Endometrium (tissue), 2 donors: ENCODE results near the gene ARRB1.
"Not testable (repeated sequence)": the region's sequence is repeated elsewhere in the genome, so short reads cannot be mapped to it uniquely, and the experiment has no call there.

Experiments
- FAIRE-seq: peaks from 2 replicates; lab custom pipeline; 2012; peaks lifted over from hg19 to GRCh38; lab: Jason Lieb, UNC
- donor health status: control.
- donor health status: control.

The ARRB1 gene

DNA sequence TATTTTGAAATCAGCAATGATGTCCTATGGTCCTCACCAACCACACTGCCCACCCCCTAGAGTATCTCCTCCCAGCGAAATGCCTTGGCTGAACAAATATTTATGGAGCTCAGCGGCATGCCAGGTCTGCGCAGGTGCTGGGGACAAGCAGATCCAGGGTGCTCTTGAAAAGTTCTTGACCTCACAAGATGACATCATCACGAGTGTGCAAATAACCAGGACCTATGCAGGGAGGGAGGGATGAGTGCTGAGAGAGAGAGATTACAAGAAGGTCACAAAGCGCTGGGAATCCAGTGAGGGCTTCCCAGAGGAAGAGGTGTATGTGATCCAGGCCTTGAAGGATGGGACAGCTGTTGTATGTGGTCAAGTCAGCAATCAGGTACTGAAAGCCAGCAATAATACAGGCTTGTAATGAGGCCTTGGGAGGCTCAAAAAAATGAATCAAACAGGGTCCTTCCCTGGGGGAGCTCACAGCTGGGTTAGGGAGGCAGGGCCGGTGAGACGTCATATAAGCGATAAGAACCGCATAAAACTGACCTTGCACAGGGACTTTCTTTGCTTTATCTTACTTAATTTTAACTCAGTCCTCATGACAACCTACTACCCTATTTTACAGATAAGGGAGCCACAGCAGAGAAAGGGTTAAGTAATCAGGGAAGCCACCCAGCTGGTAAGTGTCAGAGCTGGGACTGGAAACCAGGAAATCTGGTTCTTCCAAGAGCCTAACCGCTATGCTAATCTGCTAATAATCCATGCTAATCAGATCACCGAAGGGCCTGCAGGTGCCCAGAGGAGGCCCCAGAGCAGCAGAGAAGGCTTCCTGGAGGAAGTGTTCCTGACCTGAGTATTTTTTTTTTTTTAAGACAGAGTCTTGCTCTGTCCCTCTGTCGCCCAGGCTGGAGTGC lies 8.2 kb downstream of the ARRB1 start:
- FAIRE-seq = no peak

- no peak for FAIRE-seq
Observed at GRCh38 chr11:75342231-75342918, 9.1 kb downstream of the ARRB1 start.

DNA sequence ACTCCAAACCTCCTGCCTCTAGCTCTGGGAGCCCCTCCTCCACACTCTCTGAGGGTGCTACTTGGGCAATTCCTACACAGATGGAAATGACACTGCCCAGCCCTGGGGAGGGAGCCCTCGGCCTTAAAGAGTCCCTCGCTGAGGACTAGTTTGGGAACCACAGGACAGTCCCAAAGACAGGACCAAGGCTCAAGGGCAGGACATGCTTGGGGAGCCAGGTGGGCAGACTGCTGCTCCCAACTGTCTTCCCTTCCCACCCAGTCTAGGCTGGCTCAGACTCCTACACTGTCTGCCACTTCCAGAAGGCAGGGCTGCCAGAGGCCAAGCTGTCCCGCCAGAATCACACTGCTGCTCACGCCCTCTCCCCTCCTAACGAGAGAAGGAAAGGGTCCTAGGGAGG lies 9.8 kb downstream of the ARRB1 start:
- FAIRE-seq = no peak

DNA sequence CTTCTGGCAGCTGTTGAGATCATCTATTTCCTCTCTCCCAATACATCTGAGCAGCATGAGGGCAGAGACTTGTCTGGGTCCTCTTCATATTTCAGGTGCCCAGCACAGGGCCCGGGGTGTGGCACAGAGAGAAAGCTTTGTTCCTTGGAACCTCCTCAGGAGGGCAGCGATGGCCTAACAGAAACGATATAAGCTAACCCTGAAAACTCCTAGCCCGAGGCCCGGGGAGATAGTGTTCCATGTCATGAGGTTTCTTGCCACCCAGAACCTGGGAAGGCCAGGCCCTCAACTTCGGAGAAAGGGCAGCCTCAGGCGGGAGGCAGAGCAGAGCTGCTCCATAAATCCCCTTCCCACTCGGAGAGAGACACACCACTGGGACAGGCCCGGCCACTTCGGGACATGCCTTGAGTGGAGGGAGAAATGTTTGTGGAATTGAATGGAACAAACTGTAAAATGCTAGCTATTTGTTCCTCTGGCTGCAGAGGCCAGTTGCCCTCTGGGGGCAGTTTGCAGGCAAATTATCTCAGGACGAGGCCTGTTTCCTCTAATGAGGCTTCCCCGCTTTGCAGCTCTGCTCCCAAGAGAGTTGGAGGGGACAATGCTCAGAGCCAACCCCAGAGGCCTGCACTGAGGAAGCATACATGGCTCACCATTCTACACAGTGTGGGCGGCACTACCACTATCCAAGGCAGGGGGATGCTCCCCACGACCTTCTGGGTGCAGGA lies 11.6 kb downstream of the ARRB1 start:
- FAIRE-seq = no peak

DNA sequence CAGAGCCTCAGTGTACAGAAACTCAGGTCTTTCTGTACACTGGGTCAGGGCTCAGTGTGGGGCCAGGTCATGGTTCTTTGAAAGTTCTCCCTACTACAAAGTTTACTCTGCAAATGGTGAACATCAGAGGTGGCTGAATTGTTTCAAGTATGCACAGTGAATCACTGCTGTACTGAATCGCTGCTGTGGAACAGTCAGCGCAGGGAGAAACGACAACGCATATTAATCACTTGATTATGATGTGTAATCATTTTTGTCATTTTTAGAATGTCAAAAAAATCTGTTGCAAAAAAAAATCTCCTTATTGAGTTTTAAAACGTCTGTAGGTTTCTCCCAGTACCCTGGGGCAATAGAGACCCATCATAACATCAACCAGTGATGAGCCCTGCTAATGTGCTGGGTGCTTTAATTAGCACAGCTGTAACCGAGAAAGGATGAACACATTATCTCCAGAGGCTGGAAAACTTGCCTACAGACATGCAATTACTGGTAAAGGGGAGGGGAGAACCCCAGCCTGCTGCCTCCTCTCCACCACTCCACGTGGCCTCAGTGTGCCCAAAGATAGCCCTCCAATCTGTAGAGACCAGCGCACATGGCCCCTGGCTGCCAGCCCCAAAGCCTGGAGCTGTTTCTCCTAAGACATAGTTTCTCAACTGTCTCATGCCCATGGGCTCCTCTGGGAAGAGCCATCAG lies 12.8 kb downstream of the ARRB1 start:
- no peak for FAIRE-seq

- FAIRE-seq = no peak
Observed at GRCh38 chr11:75337195-75337654, 14.2 kb downstream of the ARRB1 start.

GRCh38 chr11:75334976-75335375 lies 16.5 kb downstream of the ARRB1 start:
- no peak for FAIRE-seq

- no peak for FAIRE-seq
Observed at GRCh38 chr11:75334402-75334891, 17.0 kb downstream of the ARRB1 start.

DNA sequence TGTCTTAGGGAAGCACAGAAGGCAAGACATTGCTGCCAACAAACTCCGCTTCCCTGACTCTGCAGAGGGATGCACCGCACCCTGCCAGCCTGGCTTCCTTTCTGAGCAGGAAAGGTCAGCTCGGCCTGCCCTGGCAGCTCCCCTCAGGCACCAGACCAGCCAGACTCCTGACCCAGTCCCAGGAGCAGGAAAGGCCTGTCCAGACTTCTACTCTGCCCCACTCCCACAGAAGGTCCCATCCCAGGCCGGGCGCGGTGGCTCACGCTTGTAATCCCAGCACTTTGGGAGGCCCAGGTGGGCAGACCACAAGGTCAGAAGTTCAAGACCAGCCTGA lies 17.7 kb downstream of the ARRB1 start:
- no peak for FAIRE-seq

GRCh38 chr11:75333022-75333806 lies 18.2 kb downstream of the ARRB1 start:
- FAIRE-seq = no peak

GRCh38 chr11:75331761-75332160 lies 19.7 kb downstream of the ARRB1 start:
- not testable (repeated sequence) for FAIRE-seq

- not testable (repeated sequence) for FAIRE-seq
Observed at GRCh38 chr11:75331304-75331703, 20.2 kb downstream of the ARRB1 start.

DNA sequence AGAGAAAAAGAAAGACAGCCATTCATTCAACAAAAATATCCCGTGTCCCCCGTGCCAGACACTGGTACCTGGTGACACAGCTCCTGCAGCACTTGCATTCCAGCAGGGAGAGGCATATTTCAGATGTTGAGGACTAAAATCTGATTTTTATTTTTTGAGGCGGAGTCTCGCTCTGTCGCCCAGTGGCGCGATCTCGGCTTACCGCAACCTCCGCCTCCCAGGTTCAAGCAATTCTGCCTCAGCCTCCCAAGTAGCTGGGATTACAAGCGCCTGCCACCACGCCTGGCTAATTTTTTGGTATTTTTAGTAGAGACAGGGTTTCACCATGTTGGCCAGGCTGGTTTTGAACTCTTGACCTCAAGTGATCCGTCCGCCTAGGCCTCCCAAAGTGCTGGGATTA lies 20.6 kb downstream of the ARRB1 start:
- not testable (repeated sequence) for FAIRE-seq

DNA sequence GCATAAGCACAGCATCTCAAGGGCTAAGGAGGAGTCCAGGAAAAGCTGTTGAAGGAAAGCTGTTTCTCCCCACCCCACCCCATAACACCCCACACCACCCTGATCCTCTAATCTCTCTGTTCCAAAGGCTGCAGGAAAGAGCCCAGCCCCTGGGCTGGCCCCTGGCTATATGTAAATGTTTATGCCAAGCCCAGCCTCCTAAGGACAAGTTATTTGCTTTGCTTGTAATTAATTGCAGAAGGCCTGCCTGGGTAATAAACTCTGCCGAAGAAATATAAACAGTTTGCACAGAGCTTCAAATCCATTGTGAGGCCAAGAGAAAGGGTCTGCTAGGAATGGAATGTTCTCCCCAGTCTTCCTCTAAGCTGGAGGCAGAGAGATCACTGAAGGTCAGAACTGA lies 21.2 kb downstream of the ARRB1 start:
- FAIRE-seq = no peak

DNA sequence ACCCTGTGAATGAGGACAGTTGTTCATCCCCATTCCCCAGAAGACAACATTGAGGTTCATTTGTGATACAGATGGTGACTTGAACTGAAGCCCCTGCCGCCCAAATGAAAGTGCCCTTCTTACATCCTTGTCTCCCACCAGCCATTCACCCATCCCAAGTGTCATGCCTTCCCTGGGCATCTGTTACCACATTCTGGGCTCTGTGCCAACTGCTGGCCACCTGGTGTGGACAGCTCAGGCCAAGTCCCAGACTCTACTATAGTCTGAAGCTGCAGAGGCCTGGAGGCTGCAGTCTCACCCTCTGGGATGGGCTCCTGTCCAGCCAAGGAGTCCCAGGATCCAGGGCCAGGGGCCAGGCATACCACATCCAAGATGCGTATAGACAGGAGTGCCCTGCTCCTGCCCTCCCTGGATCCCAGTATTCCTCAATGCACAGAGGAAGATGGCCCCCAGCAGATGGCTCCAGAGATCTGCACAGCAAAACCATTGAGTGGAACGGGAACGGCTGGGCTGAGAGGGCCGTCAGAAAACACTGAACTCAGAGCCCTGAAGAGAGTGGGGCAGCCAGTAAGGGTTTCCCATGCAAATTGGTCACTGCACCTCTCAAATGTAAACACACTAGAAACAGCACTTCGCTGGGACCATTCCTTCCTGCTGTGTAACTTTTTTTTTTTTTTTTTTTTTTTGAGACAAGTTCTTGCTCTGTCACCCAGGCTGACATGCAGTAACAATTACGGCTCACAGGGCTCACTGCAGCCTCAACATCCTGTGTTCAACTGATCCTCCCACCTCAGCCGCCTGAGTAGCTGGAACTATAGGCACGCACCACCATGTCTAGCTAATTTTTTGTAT lies 22.8 kb downstream of the ARRB1 start:
- FAIRE-seq = no peak

DNA sequence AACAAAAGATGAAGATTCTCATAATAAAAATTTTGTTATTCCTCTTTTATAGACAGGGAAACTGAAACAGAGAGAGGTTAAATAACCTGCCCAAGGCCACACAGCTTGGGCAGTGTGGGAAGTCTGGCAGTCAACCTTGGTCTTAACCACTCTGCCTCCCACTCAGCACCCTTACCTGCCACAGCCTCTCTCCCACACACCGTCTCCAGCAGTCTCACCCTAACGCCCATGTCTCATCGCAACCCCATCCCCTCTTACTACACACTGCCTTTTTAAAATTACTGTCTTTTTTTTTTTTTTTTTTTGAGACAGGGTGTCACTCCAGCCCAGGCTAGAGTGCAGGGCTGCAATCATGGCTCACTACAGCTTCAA lies 25.0 kb downstream of the ARRB1 start:
- FAIRE-seq = no peak

GRCh38 chr11:75325713-75326438 lies 25.6 kb downstream of the ARRB1 start:
- FAIRE-seq = no peak

DNA sequence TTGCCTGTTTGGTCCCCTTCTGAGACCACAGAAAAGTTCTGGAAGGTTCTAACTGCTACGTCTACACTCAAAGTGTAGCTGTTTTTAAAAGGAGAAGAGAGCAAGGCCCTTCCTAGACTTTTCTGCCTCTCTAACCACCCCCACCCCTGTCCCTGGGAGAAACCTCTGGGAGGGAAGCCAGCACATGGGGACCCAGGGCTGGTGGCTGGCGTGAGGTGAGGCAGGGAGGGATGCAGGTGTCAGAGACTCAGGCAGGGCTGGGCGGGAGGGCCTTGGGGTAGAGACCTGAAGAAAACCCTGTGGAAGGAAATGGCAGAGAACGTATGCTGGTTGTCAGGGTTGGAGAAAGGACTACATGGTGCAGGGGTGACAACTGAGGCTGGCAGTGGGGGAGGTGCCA lies 26.7 kb downstream of the ARRB1 start:
- no peak for FAIRE-seq

GRCh38 chr11:75324189-75324588 lies 27.3 kb downstream of the ARRB1 start:
- no peak for FAIRE-seq

- FAIRE-seq = no peak
Observed at GRCh38 chr11:75323609-75324008, 27.9 kb downstream of the ARRB1 start.
